Measurements from ENCODE around the gene DACT2.

The DACT2 gene

DNA sequence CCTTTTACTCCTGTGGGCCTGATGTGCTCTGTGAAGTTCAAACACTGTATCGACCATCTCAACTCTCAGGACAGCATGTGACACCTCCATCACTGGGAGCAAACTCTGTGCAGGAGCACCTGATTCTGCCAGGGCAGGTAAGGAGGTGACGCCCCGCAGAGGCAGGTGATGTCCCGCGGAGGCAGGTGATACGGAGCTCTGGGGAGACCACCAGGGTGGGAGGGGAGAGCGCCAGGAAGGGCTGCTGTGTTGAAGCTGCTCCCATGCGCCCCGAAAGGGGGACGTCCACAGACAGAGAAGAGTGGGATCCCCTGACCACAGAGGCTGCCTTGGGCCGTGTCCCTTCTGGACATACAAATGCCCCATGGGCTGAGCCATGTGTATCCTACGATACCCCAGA lies 58.3 kb downstream of the DACT2 start:
- no peak for DNase-seq

DNA sequence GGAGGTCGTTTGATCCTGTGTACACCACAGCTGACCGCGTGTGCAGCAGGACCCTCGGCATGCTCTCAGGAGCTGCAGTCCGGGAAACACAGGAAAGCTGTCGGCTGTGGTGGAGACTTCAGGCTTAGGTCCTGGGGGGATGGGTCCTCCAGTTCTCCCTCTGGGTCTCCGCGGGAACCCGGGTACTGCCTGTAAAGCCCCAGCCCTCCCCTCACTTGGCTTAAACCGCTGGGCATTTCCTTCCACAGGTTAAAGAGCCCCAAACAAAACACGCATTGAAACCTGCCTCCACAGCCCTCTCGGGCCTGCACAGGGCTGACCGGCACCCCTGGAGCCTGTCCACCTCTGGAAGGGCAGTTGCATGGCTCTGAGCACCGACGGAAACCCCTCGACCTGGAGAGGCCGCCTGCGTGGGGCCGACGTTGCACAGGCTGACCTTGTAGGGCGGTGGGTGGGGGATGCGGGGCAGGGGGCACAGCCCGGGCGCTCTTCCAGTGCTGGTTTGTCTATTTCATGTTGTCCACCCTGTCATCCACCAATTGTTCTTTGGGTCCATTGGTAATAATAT lies 59.1 kb downstream of the DACT2 start:
- DNase-seq: no peak

DNA sequence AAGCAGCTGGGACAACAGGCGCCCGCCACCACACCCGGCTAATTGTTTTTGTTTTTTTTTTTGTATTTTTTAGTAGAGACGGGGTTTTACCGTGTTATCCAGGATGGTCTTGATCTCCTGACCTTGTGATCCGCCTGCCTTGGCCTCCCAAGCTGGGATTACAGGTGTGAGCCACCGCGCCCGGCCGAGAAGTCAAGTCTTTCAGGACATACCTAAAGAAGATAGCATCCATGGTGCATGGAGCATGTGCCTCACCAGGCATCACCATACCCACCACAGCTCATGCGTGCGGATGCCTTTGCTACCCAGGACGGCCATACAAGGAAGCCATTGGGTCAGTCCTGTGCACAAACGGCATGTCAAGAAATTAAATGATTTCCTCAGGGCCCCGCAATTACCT lies 60.8 kb downstream of the DACT2 start:
- no peak for DNase-seq

DNA sequence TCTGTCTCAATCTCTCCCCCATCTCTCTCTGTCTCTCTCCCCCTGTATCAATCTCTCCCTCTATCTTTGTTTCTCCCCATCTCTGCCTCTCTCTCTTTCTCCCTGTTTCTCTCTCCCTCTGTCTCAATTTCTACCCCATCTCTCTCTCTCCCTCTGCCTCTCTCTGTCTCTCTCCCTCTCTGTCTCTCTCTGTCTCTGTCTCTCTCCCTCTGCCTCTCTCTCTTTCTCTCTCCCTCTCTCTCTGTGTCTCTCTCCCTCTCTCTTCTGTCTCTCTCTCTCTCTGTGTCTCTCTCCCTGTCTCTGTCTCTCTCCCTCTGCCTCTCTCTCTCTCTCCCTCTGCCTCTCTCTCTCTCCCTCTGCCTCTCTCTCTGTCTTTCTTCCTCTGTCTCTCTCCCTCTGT lies 62.6 kb downstream of the DACT2 start:
- no peak for DNase-seq

All from activated effector memory CD4-positive, alpha-beta T cell treated with anti-CD3 and anti-CD28 coated beads, Interleukin-2, amount 50 U/mL, for 16 hours (primary cell).